SK-N-SH (cell line): ENCODE results near the gene ASAP2. TPM values are rescaled to one million over a fixed set of nuclear protein-coding genes. Genes with fewer than 3 reads are reported as not detected.

Experiments
- CTCF ChIA-PET: fragments of 300-600, 350-600 bp; formaldehyde crosslinking; extraction: SDS; loops from one replicate; lab custom pipeline; 2021; lab: Yijun Ruan, JAX
- POLR2A ChIA-PET: fragments of 350-600 bp; sonication (Branson Sonifier 250); formaldehyde crosslinking; extraction: SDS; loops from one replicate; lab custom pipeline; 2020; ENCODE audit warnings: antibody characterized with exemption, inconsistent platforms; lab: Yijun Ruan, JAX
- DNase-seq: peaks from one replicate; pipeline ENCODE4 v3.0.0; 2012
- H2AFZ ChIP-seq: fragments of 200-600 bp; sonication (generic); 2 replicates; pipeline ENCODE4 v1.8.1; 2016; ENCODE audit warnings: antibody characterized with exemption, mild to moderate bottlenecking, low read depth
- H3F3A ChIP-seq: fragments of 200-600 bp; sonication (generic); replicated peaks from 2 replicates; pipeline ENCODE3; 2016; ENCODE audit warnings: antibody characterized with exemption, mild to moderate bottlenecking; ENCODE audit not compliant: insufficient read depth
- H3K27ac ChIP-seq, 2 experiments: fragments of 200-500 bp in 1 of 2; fragments of 200-600 bp in 1 of 2; sonication (Bioruptor generic) in 1 of 2; sonication (generic), shearing (Covaris generic) in 1 of 2; 2 replicates each; pipeline versions ENCODE4 v1.5.1 to v1.6.1; 2014 to 2016; ENCODE audit warnings: low read depth in 2 of 2, inconsistent platforms in 1 of 2, low read length in 1 of 2, mild to moderate bottlenecking in 1 of 2, mixed read lengths in 1 of 2
- H3K27me3 ChIP-seq: fragments of 200-600 bp; sonication (generic), shearing (Covaris generic); 2 replicates; pipeline ENCODE4 v1.6.1; 2016; ENCODE audit warnings: mixed run types; ENCODE audit not compliant: insufficient read depth
- H3K36me3 ChIP-seq, 2 experiments: fragments of 200-500 bp in 1 of 2; fragments of 200-600 bp in 1 of 2; sonication (Bioruptor generic) in 1 of 2; sonication (generic) in 1 of 2; replicated peaks in 1 of 2; 2 replicates each; pipeline versions ENCODE3 to v1.5.1; 2014 to 2016; ENCODE audit warnings: low read length in 1 of 2, mild to moderate bottlenecking in 1 of 2; ENCODE audit not compliant: insufficient read depth in 2 of 2, control insufficient read depth in 1 of 2
- H3K4me1 ChIP-seq, 2 experiments: fragments of 200-500 bp in 1 of 2; fragments of 200-600 bp in 1 of 2; sonication (Bioruptor generic) in 1 of 2; sonication (generic), shearing (Covaris generic) in 1 of 2; 2 replicates each; pipeline versions ENCODE4 v1.5.1 to v1.6.1; 2014 to 2016; ENCODE audit warnings: low read depth in 1 of 2, low read length in 1 of 2, mixed run types in 1 of 2; ENCODE audit not compliant: insufficient read depth in 2 of 2, control insufficient read depth in 1 of 2
- H3K4me2 ChIP-seq: fragments of 200-600 bp; sonication (generic), shearing (Covaris generic); 2 replicates; pipeline ENCODE4 v1.6.1; 2017; ENCODE audit warnings: mixed run types
- H3K4me3 ChIP-seq, 2 experiments: fragments of 200-500 bp in 1 of 2; fragments of 200-600 bp in 1 of 2; sonication (Bioruptor generic) in 1 of 2; sonication (generic), shearing (Covaris generic) in 1 of 2; 2 replicates each; pipeline versions ENCODE4 v1.5.1 to v1.8.1; 2014 to 2016; ENCODE audit warnings: low read depth in 2 of 2, inconsistent platforms in 1 of 2, low read length in 1 of 2, mild to moderate bottlenecking in 1 of 2, mixed read lengths in 1 of 2, moderate library complexity in 1 of 2
- H3K79me2 ChIP-seq: fragments of 200-600 bp; sonication (generic); 2 replicates; pipeline ENCODE4 v1.8.1; 2017; ENCODE audit warnings: mild to moderate bottlenecking; ENCODE audit not compliant: insufficient read depth
- H3K9ac ChIP-seq: fragments of 200-600 bp; sonication (generic); 2 replicates; pipeline ENCODE4 v1.6.1; 2017; ENCODE audit warnings: mixed run types
- H3K9me2 ChIP-seq: fragments of 200-600 bp; sonication (generic); 2 replicates; pipeline ENCODE4 v1.6.1; 2017; ENCODE audit warnings: mixed run types
- H3K9me3 ChIP-seq: fragments of 200-600 bp; sonication (generic); 2 replicates; pipeline ENCODE4 v1.6.1; 2017; ENCODE audit warnings: mixed run types, mild to moderate bottlenecking, moderate library complexity
- H4K20me1 ChIP-seq: fragments of 200-600 bp; sonication (generic); 2 replicates; pipeline ENCODE4 v1.6.1; 2017; ENCODE audit warnings: mild to moderate bottlenecking, mixed run types; ENCODE audit not compliant: insufficient read depth
- CTCF ChIP-seq: fragments of 200-600 bp; sonication (generic); IDR thresholded peaks from 2 replicates; pipeline ENCODE4 v1.6.1; 2017; ENCODE audit warnings: antibody characterized with exemption, mild to moderate bottlenecking, moderate library complexity
- JUND ChIP-seq: IDR thresholded peaks from 2 replicates; pipeline ENCODE4 v1.4.0; 2012
- MAX ChIP-seq: IDR thresholded peaks from 2 replicates; pipeline ENCODE4 v1.4.0; 2012; ENCODE audit warnings: low read depth
- NFIC ChIP-seq: IDR thresholded peaks from 2 replicates; pipeline ENCODE4 v1.4.0; 2012; ENCODE audit warnings: borderline replicate concordance
- PBX3 ChIP-seq: IDR thresholded peaks from 2 replicates; pipeline ENCODE4; 2012
- RCOR1 ChIP-seq: fragments of 150-350 bp; IDR thresholded peaks from 2 replicates; pipeline ENCODE4 v1.6.1; 2017; ENCODE audit warnings: antibody characterized with exemption, low read length
- RFX5 ChIP-seq: IDR thresholded peaks from 2 replicates; pipeline ENCODE4 v1.6.1; 2012; ENCODE audit warnings: mild to moderate bottlenecking, improper control_type of control experiment, low read length
- SIN3A ChIP-seq: IDR thresholded peaks from 2 replicates; pipeline ENCODE4 v1.6.1; 2012; ENCODE audit warnings: low read depth, mild to moderate bottlenecking, low read length, moderate library complexity, borderline replicate concordance
- TAF1 ChIP-seq: IDR thresholded peaks from 2 replicates; pipeline ENCODE4 v1.6.1; 2012; ENCODE audit warnings: low read depth, mild to moderate bottlenecking, low read length, moderate library complexity, borderline replicate concordance
- USF1 ChIP-seq: IDR thresholded peaks from 2 replicates; pipeline ENCODE4 v1.4.0; 2012; ENCODE audit warnings: low read depth, borderline replicate concordance
- WGBS: methylation state at CpG from one replicate; pipeline ENCODE4 v1.1.6; 2017; ENCODE audit warnings: low lambda C conversion rate; 5-methylcytosine and 5-hydroxymethylcytosine counted together
- polyA plus RNA-seq, 3 experiments: library from polyadenylated mRNA; depleted of rRNA; stranded (reverse); fragments of >200 nt; gene quantifications; 2 replicates each; pipeline ENCODE4 v1.2.3, GENCODE V29; 2012

The ASAP2 gene
- polyA plus RNA-seq, 1 of the 3 experiments (the other 2 are of a cell fraction), result 37.9 TPM

GRCh38 chr2:9308186-9308955 is 101.8 kb downstream of the ASAP2 start:
- TF ChIP-seq PBX3 (no peak), NFIC (0 out of 2 replicates have a peak, but pooled peaks have one; percentile 17)
- TF ChIP-seq, all 33 proteins: peak for 1
- H3K79me2 ChIP-seq, result peaks cover 72% of the 10 kb centered on the region
- no peaks in the 10 kb centered on the region for H3K9me2 ChIP-seq
- WGBS, result 87% methylated on average over 14 of the region's 14 CpGs
- peaks cover 44 to 72% of the 10 kb centered on the region in 2 experiments for H3K4me1 ChIP-seq
- H3K4me3 ChIP-seq, result no peak overlapping the region
- H3K27me3 ChIP-seq, result no peaks in the 10 kb centered on the region
- no peak overlapping the region for H3K4me2 ChIP-seq
- peak overlapping the region; percentile 36 to 99; a peak in 3 of 4 replicates for H3K27ac ChIP-seq
- H3K36me3 ChIP-seq, result peaks cover 4 to 6% of the 10 kb centered on the region in 2 experiments
- peaks cover 7% of the 10 kb centered on the region; the same call in 1 of the 2 replicates for H4K20me1 ChIP-seq
- no peak for DNase-seq
- no peak overlapping the region for H2AFZ ChIP-seq
- no peaks in the 10 kb centered on the region for H3K9me3 ChIP-seq
- CTCF ChIA-PET, result interaction anchor here (2.7 kb wide), 1 partner anchor 11 kb away, joined by 9 read pairs; no protein-coding TSS in a partner anchor
- no peak overlapping the region for H3K9ac ChIP-seq
- POLR2A ChIA-PET, result no interaction called here
- H3F3A ChIP-seq, result peaks cover 36% of the 10 kb centered on the region

- no peak for TF ChIP-seq JUND
- no peak for TF ChIP-seq USF1
- no peak for TF ChIP-seq PBX3
- no peak for TF ChIP-seq RFX5
- TF ChIP-seq TAF1, result no peak
- TF ChIP-seq RCOR1, result no peak
- TF ChIP-seq MAX, result no peak
- TF ChIP-seq CTCF, result no peak
- TF ChIP-seq SIN3A, result no peak
- CTCF ChIA-PET, result interaction anchor here (1.2 to 3.1 kb wide), 4 partner anchors 9 to 62 kb away, joined by 3 to 12 read pairs (median 5); no protein-coding TSS in a partner anchor
These were observed 102.5 kb downstream of the ASAP2 start for GRCh38 chr2:9309147-9309546.

More at GRCh38 chr2:9309147-9309546, 102.5 kb downstream of the ASAP2 start:
- Histone ChIP-seq H3K36me3 (peaks cover 5 to 6% of the 10 kb centered on the region in 2 experiments), H3F3A (peaks cover 36% of the 10 kb centered on the region), H3K9me3 (no peaks in the 10 kb centered on the region), H3K9ac (no peak overlapping the region), H3K4me2 (no peak overlapping the region), H3K4me1 (peaks cover 44 to 68% of the 10 kb centered on the region in 2 experiments), H3K27me3 (no peaks in the 10 kb centered on the region), H3K9me2 (no peaks in the 10 kb centered on the region), H3K27ac (peak overlapping the region; percentile 91 to 99), H4K20me1 (no peaks in the 10 kb centered on the region; the same call in 1 of the 2 replicates), H3K4me3 (no peak overlapping the region), H3K79me2 (peaks cover 72% of the 10 kb centered on the region), H2AFZ (no peak overlapping the region)
- POLR2A ChIA-PET, result interaction anchor here (1.2 kb wide), 1 partner anchor 79 kb away, joined by 4 read pairs; no protein-coding TSS in a partner anchor
- no peak for DNase-seq
- WGBS, result 99% methylated on average over 9 of the region's 9 CpGs
